Prostate gland (tissue), 2 donors: ENCODE data around the gene ITPKB. TPM values are rescaled to one million over a fixed set of nuclear protein-coding genes. Genes with fewer than 3 reads are reported as not detected.

Experiments
- DNase-seq: peaks from one replicate; pipeline ENCODE4 v3.0.0-alpha.2; 2019; ENCODE audit warnings: low spot score
- H3K27ac ChIP-seq, 2 donors: fragments of 200-600 bp; sonication (generic); 2 replicates each; pipeline ENCODE4 v1.5.1; 2017 to 2019
- H3K27me3 ChIP-seq: fragments of 200-600 bp; sonication (generic); replicated peaks from 2 replicates; pipeline ENCODE4 v1.5.1; 2019; ENCODE audit not compliant: insufficient read depth
- H3K36me3 ChIP-seq, 2 donors: fragments of 200-600 bp; sonication (generic); 1 replicate in 1 of 2; 2 replicates in 1 of 2; pipeline versions ENCODE4 v1.5.1 to v1.8.1; 2017 to 2019
- H3K4me1 ChIP-seq: fragments of 200-600 bp; sonication (generic); replicated peaks from 2 replicates; pipeline ENCODE4 v1.5.1; 2019
- H3K4me3 ChIP-seq, 2 donors: fragments of 200-600 bp; sonication (generic); 2 replicates each; pipeline ENCODE4 v1.5.1; 2017 to 2019
- H3K9me3 ChIP-seq: fragments of 200-600 bp; sonication (generic); 2 replicates; pipeline ENCODE4 v1.5.1; 2017
- CTCF ChIP-seq, 4 experiments: fragments of 200-600 bp in 2 of 4; fragments of 450-650 bp in 2 of 4; sonication (generic) in 2 of 4; IDR thresholded peaks; 1 replicate in 3 of 4; 2 replicates in 1 of 4; pipeline ENCODE4 v1.5.1; 2016 to 2019; ENCODE audit warnings: antibody characterized with exemption in 4 of 4, mild to moderate bottlenecking in 2 of 4, moderate library complexity in 2 of 4
- POLR2A ChIP-seq: fragments of 450-650 bp; IDR thresholded peaks from one replicate; pipeline ENCODE4 v1.6.1; 2016; ENCODE audit warnings: antibody characterized with exemption, mild to moderate bottlenecking
- POLR2AphosphoS5 ChIP-seq: sonication (generic); formaldehyde crosslinking; IDR thresholded peaks from one replicate; pipeline ENCODE4 v1.6.1; 2017; ENCODE audit warnings: antibody characterized with exemption
- WGBS: methylation state at CpG from one replicate; pipeline ENCODE4 v1.1.5; 2018; 5-methylcytosine and 5-hydroxymethylcytosine counted together
- intact Hi-C: fragments of 100-400 bp; cut with DNase I; formaldehyde crosslinking; loops from one replicate; pipeline ENCODE4 v1.14.2; 2022
- total RNA-seq, 2 donors: library from RNA; depleted of rRNA; stranded (reverse); fragments of >200 nt; gene quantifications; one replicate each; pipeline ENCODE4 v1.1.0, GENCODE V29; 2016

The ITPKB gene
- total RNA-seq, 2 donors from 2014 or later: 47.5 to 49.2 TPM

GRCh38 chr1:226736001-226736907 lies 2.8 kb downstream of the ITPKB start:
- intact Hi-C loops: loop anchor here (2.0 to 5.0 kb wide), 4 partner anchors 27 to 104 kb away; no protein-coding TSS in a partner anchor
- no peak for TF ChIP-seq CTCF (IDR thresholded peaks at IDR 0.05)
- no peak for TF ChIP-seq POLR2AphosphoS5
- no peak for TF ChIP-seq POLR2A
- H3K4me3 ChIP-seq: peak overlapping the region; percentile 83 to 88
- DNase-seq: no peak
- no peaks in the 10 kb centered on the region for H3K27me3 ChIP-seq
- H3K4me1 ChIP-seq: peaks cover 31% of the 10 kb centered on the region
- H3K27ac ChIP-seq: peak overlapping the region; percentile 88 to 95
- no peaks in the 10 kb centered on the region for H3K36me3 ChIP-seq
- no peaks in the 10 kb centered on the region for H3K9me3 ChIP-seq
- WGBS: 55% methylated on average over 39 of the region's 39 CpGs

DNA sequence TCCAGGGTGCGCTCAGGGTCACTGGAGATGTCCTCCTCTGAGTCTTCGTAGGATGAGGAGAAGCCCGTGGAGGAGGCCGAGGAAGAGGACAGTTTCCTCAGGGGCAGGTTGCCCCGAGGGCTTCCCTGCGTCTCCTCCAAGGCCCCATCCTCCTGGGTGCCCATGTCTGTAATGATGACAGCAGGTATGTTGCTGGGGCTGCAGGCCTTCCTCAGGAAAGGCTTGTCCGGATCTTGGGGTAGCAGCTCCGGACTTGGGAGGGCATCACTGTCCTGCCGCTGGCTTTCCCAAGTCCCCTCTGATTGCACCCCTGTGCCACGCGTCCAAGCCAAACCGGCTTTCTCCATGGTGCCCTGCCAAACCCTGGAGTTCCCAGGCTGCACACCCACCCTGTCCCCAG lies 3.5 kb downstream of the ITPKB start:
- no peaks in the 10 kb centered on the region for H3K36me3 ChIP-seq
- H3K9me3 ChIP-seq: no peaks in the 10 kb centered on the region
- TF ChIP-seq POLR2A (no peak), POLR2AphosphoS5 (no peak), CTCF (IDR thresholded peaks at IDR 0.05) (no peak)
- H3K27ac ChIP-seq: peak overlapping the region; percentile 88 to 95
- 72% methylated on average over 11 of the region's 12 CpGs for WGBS
- peaks cover 31% of the 10 kb centered on the region for H3K4me1 ChIP-seq
- intact Hi-C loops: loop anchor here (5.0 kb wide), 3 partner anchors 73 to 103 kb away; no protein-coding TSS in a partner anchor
- no peak for DNase-seq
- H3K27me3 ChIP-seq: no peaks in the 10 kb centered on the region
- H3K4me3 ChIP-seq: peak overlapping the region in 1 of 2 donors; percentile 88

GRCh38 chr1:226734611-226735153 lies 4.4 kb downstream of the ITPKB start:
- WGBS: 66% methylated on average over 3 of the region's 3 CpGs

GRCh38 chr1:226733876-226734275 lies 5.2 kb downstream of the ITPKB start:
- Histone ChIP-seq H3K4me3 (peak overlapping the region in 1 of 2 donors; percentile 19), H3K9me3 (no peaks in the 10 kb centered on the region), H3K27me3 (no peaks in the 10 kb centered on the region), H3K4me1 (peaks cover 32% of the 10 kb centered on the region), H3K36me3 (no peaks in the 10 kb centered on the region), H3K27ac (peak overlapping the region; percentile 48 to 95)
- TF ChIP-seq POLR2A (no peak), CTCF (IDR thresholded peaks at IDR 0.05) (no peak), POLR2AphosphoS5 (no peak)
- no peak for DNase-seq
- WGBS: 92% methylated on average over 4 of the region's 4 CpGs
- intact Hi-C loops: no loop called here

More at GRCh38 chr1:226734611-226735153, 4.4 kb downstream of the ITPKB start:
- no peak for DNase-seq
- Histone ChIP-seq H3K27ac (peak overlapping the region; percentile 48 to 95), H3K9me3 (no peaks in the 10 kb centered on the region), H3K4me3 (peak overlapping the region in 1 of 2 donors; percentile 19), H3K27me3 (no peaks in the 10 kb centered on the region), H3K4me1 (peaks cover 31% of the 10 kb centered on the region), H3K36me3 (no peaks in the 10 kb centered on the region)
- intact Hi-C loops: loop anchor here (5.0 kb wide), 3 partner anchors 72 to 102 kb away; no protein-coding TSS in a partner anchor
- no peak for TF ChIP-seq POLR2AphosphoS5
- TF ChIP-seq POLR2A: no peak
- no peak for TF ChIP-seq CTCF (IDR thresholded peaks at IDR 0.05)
